ENCODE data around the gene PNMA8C.

DNA sequence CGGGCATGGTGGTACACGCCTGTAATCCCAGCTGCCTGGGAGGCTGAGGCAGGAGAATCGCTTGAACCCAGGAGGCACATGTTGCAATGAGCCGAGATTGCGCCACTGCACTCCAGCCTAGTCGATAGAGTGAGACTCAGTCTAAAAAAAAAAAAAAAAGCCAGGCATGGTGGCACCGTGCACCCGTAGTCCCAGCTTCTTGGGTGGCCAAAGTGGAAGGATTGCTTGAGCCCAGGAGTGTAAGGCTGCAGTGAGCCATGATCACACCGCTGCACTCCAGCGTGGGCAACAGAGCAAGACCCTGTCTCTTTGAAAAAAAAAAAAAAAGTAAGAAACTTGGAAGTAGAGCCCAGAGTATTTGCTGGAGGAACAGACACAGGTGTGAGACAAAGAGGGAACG, 43.1 kb downstream of the PNMA8C start:
- TF ChIP-seq, protein P1, sequence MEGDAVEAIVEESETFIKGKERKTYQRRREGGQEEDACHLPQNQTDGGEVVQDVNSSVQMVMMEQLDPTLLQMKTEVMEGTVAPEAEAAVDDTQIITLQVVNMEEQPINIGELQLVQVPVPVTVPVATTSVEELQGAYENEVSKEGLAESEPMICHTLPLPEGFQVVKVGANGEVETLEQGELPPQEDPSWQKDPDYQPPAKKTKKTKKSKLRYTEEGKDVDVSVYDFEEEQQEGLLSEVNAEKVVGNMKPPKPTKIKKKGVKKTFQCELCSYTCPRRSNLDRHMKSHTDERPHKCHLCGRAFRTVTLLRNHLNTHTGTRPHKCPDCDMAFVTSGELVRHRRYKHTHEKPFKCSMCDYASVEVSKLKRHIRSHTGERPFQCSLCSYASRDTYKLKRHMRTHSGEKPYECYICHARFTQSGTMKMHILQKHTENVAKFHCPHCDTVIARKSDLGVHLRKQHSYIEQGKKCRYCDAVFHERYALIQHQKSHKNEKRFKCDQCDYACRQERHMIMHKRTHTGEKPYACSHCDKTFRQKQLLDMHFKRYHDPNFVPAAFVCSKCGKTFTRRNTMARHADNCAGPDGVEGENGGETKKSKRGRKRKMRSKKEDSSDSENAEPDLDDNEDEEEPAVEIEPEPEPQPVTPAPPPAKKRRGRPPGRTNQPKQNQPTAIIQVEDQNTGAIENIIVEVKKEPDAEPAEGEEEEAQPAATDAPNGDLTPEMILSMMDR (IDR thresholded peaks at IDR 0.05) = no peak
- TF ChIP-seq EP300 (IDR thresholded peaks at IDR 0.05) = no peak
- TF ChIP-seq POLR2A (IDR thresholded peaks at IDR 0.05) = no peak
- TF ChIP-seq POLR2AphosphoS5 (IDR thresholded peaks at IDR 0.05) = no peak

All from gastroesophageal sphincter (tissue), 3 donors.